NCI-H1092 (cell line): ENCODE measurements around the gene FYN.
A peak's percentile ranks its signal among the peaks of the same experiment; 100 is the strongest.

ENCODE experiments used
- DNase-seq: peaks from one replicate; lab custom pipeline; 2025; lab: John Stamatoyannopoulos, UW

Gene FYN

DNA sequence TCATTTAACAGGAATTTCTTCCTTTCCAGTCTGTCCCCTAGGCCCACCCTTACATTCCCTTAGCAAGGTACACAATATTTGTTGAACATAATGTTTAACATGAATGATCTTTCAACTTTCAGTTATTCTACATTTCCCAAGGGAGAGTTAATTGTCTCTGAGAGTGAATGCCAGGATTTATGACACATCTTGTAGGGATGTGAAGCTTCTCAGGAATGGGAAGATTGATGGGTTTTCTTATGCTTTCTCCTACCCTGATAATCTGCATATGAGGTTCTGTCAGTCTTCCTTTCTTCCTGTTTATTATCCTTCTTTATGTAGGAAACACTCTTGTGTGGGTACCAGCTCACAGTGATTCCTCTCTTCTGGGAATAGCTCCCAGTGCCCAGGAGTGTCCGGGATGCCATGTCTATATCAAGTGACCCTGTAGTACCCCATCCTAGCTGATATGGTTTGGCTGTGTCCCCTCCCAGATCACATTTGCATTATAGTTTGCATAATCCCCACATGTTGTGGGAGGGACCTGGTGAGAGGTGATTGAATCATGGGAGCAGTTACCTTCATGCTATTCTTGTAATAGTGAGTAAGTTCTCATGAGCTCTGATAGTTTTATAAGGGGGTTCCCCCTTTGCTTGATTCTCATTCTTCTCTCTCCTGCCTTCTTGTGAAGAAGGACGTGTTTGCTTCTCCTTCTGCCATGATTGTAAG lies 7.1 kb upstream of the FYN start:
- DNase-seq = no peak

DNA sequence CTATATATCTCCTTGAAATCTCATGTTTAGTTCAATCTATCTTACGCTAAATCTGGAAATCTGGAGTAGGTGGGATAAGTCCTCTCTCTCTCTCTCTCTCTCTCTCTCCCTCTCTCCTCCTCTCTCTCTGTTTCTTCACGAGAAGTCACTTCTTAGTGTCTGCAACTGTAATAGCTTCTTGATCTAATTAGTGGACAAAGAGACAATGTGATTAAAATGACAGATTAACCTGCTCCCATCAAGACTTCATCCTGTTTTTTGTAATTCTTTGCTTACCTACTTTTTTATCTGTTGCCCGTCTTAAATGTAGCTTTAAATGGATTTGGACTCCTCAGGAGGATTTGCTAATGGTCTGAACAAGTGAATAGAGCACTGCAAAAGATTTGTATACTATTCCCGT lies 2.5 kb upstream of the FYN start:
- no peak for DNase-seq

DNA sequence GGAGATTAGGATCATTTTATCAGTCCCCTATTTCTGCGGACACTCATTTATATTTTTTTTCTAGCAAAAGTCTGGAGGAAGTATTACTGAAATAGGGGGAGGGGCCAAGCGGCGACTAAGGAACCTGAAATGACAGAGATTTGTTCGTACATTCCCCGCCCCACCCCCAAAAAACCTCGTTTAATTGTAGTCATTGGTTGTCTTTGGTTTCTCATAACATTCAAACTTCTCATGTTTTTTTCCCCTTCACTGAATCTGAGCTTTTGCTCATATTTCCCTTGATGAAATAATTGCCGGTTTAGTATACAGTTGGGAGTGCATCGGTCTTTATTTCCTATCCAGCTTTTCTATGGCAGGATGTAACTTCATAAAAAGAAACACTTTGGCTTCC lies 768 bp upstream of the FYN start:
- DNase-seq = no peak

DNA sequence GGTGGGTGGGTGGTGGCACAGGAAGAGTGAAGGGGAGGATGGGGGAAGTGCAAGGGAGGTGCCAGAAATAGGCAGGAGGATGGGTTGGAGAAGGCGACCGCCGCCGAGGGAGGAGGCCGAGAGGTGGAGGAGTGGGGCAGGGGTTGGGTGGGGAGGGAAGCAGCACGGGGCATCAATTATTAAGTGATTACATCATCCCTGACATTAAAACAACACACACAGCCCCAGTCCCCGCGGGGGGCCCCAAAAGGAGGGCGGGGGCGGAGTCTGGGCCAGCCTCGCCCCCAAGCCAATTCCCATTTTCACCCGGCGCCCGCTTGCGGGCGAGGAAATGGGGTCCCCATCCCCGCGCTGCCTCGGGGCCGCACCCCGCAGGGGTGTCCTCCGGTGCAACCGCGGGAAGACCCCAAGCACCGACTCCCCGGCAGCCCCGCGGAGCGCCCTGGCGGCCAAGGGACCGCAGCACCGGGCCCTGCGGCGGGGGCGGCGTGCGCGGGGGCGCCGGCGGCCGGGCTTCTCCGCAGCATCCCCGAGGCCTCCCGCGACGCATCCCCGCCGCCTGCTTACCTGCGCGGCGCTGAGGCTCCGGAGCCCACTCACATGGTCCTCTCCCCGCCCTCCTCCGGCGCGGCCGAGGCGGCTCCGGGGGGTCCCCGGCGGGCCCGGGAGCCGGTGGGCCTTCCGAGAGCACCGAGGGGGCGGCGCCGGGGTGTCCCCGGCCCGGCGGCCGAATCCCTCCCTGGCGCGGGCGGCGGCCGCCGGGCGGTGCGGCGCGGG lies 663 bp downstream of the FYN start:
- no peak for DNase-seq

DNA sequence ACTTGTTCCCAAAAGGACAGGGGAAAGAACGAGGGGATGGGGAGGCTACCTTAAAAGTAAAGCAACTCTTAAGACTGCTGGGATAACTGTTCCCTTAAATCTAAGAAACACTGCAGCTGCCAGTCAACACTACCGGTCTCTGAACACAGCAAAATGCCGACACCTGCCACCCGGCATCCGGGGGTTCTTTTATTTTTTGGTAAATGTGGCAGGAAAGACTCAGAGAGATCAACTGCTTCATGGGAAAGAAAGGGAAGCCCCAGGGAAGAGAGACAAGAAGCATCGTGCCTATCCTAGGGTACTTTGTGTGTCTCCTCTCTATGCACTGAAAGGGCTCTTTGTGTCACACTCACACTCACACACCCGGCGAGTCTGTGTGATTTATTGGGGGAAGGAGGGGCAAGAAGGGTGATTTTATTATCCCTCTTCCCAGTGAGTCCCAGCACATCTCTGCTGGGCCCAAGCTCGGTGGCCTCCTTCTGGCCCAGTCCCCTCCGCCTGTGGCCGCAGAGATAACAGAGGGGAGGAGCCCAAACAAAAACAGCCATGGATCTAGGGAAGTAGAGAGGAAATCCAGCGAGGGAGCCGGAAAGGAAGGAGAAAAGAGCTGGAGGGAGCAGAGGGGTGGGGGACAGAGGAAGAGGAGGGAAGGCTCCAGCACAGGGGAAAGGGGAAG lies 1.4 kb downstream of the FYN start:
- DNase-seq = no peak

DNA sequence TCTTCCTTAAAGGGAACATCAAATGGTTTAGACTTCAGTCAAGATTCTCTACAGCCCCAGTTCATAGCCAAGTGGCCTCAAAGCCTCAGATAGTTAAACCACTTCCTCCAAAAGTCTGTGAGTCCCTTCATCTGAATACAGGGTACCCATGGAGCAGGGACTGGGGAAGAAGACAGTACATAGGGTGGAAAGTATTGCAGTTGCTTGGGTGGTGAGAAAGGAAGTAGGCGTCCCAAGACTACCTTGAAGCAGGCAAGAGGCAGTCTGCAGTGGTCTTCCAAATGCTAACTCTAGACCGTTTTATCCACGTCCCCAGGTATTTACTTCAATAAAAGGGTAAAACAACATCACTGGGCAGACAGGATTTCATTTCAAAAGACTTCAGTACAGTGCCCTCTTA lies 2.0 kb downstream of the FYN start:
- DNase-seq = no peak

DNA sequence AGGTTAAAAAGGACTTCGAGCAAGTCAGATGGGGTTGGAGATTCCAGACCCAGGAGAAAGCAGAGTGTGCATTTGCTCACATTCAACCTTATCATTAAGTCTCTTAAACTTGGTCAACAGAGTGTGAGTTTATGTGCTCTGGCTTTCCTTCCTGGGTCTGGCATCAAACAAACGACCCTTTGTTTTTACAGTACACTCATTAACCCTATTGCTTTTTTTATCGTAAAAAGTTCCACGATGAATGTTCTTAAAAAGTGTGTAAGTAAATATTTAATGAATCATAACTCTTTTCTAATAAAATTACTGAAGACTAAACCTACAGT lies 2.5 kb downstream of the FYN start:
- no peak for DNase-seq

DNA sequence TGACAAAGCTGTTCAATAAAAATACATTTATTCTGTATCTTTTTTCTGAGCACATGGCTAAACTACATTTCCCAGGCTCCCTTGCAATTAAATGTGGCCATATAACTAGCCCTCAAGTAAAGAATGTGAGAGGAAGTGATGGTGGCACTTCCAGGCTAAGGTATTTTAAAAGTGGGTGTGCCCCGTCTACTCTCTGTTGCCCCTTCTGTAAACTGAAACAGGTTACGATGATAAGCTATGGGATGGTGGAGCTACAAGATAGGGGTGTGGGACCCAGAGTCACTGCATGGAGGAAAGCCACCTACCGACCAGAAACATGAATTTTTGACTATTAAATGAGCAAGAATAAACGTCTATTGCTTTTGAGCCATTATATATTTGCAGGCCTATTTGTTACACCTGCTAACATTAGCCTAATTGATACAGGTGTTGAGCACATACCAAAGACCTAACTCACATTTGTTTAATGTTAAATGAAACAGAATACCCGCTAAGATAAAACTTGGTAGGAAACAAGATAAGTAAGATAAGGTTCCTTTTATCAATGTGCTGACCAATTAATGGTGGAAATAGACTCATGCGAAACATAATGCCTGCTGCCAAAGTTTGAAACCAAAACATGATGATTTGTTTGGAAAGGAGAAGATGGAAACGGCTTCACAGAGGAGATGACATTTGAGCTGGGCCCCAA lies 3.1 kb downstream of the FYN start:
- no peak for DNase-seq

DNA sequence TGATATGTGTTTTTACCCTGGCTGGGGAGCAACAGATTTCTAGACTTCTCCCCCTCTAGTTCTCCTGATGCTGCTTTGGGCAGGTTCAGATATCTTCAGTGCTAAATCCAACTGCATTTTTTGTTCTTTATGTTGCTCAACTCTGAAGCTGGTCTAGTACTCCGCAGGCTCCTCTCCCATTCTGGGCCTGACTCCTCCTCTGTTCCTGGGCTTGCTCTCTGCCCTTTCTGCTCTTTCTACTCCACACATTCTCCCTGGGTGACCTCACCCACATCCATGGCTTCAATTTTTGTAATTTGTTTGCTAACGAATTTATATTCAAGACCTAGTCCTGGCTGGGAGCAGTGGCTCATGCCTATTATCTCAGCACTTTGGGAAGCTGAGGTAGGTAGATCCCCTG lies 6.4 kb downstream of the FYN start:
- DNase-seq = no peak

DNA sequence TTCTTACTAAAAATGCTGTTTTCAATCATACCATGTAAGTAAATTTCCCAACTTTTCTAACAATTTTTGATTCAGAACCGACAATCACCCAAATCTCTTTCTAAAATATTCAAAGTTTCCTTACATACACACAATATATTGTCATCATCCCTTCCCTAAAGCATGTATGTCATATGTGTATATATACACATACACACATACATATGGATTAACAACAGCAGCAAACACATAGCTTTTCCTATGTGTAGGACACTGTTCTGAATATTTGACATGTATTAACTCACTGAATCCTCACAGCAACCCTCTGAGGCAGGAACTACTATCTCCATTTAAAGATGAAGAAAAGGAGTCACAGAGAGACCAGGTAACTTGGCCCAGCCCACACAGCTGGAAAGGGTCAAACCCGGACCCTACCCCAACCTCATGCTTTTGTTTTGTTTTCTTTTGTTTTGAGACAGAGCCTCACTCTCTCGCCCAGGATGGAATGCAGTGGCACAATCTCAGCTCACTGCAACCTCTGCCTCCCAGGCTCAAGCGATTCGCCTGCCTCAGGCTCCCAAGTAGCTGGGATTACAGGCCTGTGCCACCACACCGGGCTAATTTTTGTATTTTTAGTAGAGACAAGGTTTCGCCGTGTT lies 7.2 kb downstream of the FYN start:
- DNase-seq = no peak

DNA sequence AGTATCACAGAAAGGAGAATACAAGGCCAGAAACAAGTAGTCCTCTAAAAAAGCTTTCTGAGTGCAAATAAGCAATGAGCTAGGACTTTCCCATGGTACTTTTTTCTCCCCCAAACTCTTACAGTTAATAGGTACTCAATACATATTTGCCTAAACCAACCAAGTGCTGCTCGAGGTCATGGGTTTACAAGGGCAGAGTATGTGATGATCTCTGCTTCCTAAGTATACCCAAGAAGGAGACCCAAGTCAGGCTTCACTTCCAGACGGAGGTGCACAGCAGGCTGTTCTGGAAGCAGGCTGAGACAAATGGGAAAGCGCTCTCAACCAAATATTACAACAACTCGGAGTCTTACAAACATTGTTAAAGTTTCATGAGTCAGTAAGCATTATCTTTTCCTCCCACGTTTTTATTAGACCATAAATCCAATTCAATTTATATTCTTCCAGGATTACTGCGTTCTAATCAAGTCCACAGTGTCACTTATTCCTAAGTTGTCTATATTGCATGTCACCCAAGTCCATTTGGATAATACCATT lies 8.1 kb downstream of the FYN start:
- DNase-seq = no peak

DNA sequence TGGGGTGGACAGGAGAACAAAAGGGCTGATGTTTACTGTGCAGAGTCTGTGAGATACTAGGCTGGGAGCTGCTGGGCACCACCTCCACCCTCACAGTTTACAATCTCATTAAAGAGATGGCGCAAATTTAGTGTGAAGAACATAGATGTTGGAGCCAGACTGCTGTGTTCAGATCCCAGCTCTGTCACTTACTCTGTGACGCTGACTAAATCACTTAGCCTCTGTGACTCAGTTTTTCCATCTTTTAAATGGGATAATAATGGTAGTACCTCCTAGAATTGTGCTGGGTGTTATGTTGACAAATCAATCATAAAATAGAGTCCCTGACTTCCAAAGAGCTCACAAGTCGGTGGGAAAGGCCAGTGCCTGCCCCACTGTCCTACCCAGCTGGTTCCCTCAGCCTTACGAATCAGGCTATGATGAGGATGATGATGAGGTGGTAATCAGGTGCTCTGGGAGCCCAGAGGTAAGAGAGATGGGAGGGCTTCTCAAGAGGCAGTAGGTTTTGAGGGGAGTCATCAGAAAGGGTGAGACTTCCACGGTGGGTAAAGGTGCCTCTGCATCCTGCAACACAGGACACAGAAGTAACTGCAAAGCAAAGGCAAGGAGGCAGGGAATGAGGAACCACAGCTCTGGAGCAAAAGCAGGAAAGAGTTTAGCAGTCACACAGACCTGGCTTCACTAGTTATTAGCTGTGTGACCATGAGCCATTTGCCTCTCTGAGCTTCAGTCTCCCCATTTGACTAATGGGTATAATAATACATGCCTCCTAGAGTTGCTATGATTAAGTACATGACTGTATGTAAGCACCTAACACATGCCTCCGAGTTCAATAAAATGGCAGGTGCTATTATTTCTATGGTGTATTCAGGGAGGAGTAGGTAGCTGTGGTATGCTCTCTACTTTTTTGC lies 8.9 kb downstream of the FYN start:
- no peak for DNase-seq

DNA sequence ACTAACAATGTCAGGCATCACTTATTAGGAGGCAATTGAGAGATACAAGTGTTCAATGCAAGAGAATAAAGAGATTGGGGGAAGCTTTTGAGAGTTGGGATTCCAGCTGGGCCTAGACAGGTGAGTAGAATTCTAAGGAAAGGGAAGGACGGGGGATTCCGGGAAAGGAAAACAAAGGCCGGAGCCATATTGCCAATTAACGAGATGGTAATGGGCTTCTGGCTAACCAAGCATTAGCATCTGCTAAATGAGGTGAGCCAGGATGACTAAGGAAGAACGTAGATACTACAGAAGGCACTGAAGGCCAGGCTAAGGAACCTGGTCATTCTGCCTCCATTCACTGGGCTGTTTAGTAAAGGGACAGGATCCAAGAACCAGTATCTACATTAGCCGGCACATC lies 10.5 kb downstream of the FYN start:
- DNase-seq = no peak

DNA sequence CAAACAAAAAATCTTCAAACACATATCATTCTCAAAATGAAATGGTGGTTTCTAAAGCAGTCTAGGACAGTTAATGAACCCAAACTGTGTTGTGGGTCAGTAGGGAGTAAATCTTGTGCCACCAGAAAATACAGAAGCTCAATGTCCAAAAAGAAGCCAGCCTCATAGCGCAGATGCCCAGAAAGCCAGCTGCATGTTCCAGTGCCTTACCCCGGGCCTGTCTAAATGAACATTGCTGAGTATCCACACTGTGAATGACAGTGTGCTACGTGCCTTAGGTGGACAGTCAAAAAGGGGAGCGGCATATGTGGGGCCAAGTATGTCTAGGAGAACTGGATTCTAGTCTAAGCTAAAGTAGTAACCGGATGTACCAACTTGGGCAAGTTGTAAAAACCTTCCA lies 10.9 kb downstream of the FYN start:
- no peak for DNase-seq

DNA sequence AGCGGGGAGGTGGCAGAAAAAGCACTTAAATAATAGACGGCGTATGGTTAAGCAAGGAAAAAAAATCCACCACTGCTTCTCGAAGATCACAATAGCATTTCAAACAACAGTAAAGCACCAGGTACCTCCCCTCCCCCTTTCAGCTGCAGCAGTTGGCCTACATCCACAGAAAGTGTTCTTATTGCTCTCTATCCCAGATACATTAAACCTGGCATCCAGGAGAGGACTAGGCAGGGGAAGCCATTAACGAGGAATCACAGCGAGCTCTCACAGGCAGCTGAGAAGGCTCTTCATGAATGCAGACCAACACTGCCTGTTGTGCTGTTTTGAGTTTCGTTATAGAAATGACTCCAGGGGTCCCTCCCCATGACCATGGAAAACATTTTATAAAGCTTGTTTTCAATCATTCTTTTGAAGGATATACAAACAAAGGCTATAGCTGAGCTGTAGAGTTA lies 11.8 kb downstream of the FYN start:
- DNase-seq = peak; percentile 80

DNA sequence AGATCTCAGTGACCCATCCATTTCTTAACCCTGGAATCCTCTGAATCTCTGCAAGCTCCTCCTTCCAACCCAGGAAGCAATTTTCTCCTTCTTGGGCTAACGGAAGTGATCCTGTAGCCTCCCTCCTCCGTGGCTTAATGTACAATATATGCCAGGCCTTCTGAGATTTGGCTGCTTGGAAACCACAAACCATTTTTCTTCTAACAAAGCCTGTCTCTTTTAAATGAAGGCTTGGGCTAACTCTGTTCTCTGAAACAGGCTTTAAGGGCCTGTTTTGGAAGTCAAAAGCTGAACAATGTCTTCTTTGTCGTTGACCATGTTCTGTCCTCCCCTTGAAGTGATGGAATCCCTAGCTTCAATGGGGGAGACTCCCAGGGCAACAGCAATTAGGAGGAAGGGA lies 14.9 kb downstream of the FYN start:
- DNase-seq = no peak

DNA sequence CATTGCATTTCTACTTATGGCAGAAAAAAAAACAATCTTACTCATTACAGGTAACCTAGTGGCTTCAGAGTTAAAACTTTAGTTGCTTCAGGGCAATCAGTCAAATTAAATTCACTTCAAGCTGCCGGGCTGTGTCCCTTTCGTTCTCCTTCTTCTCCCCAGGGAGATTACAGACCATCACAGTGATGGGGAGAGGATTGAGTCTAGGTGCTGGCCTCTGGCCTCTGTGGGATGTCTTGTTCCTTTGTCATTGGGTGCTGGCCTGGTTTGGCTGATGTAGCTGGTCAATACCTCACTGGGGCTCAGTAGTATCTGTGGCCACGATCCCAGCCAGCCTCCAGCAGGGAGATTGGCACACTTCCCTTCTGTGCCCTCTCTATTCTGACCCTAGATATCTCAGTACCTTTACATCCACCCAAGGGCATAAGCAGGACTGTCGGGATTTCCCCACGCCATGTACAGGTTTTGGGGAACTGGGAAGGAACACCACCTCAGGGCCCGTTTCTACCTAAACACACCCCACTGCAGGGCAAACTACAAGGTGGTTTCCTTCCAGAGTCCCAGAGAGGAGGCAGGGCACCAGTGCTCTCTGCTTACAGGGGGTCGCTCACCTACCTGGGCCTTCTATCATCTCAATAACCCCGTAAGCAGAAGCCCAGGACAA lies 15.4 kb downstream of the FYN start:
- no peak for DNase-seq

DNA sequence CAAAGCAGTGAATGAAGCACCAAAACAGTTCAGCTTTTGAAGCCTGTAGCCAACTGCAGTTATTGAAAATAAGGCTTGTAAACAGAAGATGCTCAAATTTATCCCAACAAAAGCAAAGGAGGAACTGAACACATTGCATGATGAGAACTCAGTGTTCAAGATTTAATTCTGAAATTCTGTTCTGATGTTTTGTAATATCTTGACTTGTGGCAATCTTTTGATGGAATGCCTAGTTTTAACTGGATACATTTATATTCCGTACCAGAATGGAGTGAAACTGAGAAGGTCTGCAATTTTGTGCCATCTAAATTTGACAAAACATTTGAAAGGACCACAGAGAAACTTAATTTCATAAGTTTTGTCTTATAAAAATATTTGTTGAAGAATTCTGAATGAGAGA lies 17.5 kb downstream of the FYN start:
- DNase-seq = no peak

DNA sequence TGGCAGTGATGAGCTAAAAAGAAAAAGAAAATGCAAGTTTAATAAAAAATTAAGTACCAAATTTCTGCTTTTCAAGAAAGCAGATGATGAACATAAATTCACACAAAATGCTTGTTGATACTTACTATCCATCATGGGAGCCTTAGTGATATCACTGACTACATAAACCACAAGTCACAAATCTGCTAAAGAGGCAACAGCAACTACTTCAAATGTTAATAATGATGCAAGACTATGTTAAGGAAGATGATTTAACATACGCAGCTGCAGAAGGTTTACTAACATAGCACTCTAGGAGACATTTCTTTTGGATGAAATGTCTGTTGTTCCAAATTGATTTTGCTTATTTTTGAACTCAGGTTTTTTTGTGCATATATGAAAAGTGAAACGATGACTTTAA lies 18.6 kb downstream of the FYN start:
- no peak for DNase-seq

DNA sequence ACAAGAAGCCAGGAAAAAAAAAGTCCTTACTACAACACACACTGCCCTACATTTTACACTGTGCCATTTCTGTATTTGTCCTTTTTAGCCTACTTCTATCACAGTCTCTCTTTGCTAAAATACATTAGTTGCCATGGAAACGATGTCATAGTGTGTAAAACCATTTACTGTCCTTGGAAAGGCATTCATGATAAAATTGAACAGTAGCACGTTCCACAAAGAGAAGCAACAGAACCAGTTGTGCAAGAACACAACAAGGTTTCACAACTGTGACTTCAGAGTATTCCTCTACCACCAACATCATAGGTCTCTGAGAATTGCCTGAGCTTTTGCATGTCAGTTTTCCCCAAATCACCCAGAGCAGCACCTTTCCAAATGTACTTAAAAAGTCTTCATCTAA lies 20.5 kb downstream of the FYN start:
- no peak for DNase-seq
